GM19099 (cell line): Measurements from ENCODE around the gene FAF2.

Source experiments
- POLR2A ChIP-seq: IDR thresholded peaks from 3 replicates; pipeline ENCODE4 v1.6.1; 2011; ENCODE audit warnings: low read depth; ENCODE audit not compliant: insufficient read length; ENCODE audit errors: extremely low read depth

Gene FAF2

DNA sequence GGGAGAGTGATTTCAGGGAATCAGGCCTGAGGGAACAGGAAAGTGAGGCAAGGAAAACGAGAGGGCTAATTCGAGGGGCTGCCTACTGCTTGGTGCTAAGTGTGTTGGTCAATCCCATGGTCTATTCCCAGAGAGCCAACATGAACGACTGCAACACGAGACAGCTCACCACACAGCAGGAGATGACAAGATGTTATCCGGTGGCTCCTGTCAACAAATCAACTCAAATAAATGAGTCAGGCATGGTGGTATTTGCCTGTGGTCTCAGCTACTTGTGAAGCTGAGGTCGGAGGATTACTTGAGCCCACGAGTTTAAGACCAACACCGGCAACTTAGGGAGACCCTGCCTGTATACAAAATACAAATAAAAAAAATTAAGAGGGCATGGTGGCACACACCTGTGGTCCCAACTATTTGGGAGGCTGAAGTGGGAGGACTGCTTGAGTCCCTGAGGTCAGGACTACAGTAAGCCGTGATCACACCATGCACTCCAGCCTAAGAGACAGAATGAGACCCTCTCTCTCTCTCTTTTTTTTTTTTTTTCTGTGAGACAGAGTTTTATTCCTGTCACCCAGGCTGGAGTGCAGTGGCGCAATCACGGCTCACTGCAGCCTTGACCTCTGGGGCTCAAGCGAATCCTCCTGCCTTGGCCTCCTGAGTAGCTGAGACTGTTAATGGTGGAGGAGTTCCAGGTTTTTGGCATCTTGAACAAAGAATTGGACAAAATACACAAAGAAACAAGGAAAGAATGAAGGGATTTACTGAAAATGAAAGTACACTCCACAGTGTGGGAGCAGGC is 9.0 kb upstream of the FAF2 start:
- TF ChIP-seq POLR2A = no peak

DNA sequence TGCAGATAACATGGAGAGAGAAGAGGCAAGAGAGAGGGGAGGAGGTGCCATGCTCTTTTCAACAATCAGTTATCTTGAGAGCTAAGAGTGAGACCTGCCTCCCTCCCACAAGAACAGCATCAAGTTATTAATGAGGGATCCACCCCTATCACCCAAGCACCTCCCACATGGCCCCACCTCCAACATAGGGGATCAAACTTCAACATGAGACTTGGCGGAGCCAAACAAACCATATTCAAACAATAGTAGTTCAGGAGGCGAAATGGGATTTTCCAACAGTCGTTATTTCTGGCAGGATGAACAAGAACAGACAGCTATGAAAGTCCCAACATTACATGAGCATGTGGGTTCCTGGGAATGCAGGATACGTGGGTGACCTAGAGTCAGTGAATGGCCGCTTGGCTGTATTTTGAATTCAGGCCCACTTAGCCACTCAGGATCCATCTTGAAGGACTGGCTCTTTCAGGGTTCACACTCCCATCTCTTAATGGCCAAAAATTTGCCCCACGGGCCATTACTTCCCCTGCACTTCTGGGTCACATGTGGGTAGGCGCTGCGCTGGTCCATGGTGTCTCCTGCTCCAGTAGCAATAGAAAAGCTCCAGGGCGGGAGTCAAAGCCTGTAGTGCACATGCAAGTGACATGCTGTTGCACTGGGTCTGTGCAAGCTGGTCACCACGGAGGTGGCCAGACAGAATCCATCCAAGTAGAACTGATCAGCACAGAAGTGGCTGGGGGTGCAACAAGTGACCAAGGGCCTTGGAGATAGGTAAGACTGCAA is 7.1 kb upstream of the FAF2 start:
- no peak for TF ChIP-seq POLR2A

DNA sequence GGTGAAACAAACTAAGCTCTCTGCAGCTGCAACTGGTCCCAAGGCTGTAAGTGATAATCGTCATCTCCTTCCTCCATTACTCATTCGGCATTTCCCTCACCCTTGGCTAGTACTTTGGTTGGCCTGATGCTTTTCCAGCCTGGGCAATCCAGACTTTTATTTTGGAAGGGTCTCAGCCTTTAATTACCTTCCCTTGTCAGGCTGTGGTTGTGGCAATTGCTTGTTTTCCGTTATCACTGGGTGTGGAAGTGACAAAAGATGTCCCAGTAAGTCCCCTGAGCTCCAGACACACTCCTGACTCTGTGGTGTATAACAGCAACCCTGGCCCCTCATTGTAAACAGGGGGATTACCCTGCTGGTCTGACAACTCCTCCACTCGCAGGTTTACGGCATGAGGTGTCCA is 6.3 kb upstream of the FAF2 start:
- TF ChIP-seq POLR2A = no peak

DNA sequence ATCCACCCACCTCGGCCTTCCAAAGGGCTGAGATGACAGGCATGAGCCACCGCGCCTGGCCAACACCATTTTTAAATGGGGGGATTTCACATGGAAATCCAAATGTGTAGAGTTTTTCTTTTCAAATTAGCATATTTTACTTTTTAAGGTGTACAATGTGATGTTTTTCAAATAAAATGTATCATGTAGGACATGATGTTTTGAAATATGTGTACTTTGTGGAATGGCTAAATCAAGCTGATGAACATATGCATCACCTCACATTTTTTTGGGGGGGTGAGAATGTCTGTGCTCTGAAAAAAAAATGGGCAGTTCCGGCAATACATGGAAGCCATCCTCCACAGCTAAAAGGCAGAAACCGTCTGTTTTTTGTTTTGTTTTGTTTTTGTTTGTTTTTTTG is 3.4 kb upstream of the FAF2 start:
- no peak for TF ChIP-seq POLR2A

DNA sequence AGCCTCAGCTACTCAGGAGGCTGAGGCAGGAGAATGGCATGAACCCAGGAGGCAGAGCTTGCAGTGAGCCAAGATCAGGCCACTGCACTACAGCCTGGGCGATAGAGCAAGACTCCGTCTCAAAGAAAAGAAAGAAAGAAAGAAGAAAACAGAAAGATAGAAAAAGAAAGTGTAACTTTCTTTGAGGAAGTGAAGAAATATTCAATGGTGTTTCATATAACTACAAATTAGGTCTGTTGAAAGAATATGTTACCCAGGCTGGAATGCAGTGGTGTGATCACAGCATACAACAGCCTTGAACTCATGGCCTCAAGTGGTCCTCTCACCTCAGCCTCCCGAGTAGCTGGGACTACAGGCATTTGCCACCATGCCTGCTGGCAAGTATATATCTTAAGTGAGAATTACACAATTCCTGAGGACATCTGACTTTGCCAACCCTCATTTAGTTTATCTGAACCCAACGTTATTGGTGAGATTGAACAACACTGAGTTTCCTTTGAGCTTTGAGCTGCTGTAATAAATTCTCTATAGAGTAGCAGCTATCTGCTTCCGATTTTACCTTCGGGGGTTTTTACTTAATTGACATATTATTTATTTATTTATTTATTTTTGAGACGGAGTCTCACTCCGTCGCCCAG is 2.0 kb upstream of the FAF2 start:
- no peak for TF ChIP-seq POLR2A

DNA sequence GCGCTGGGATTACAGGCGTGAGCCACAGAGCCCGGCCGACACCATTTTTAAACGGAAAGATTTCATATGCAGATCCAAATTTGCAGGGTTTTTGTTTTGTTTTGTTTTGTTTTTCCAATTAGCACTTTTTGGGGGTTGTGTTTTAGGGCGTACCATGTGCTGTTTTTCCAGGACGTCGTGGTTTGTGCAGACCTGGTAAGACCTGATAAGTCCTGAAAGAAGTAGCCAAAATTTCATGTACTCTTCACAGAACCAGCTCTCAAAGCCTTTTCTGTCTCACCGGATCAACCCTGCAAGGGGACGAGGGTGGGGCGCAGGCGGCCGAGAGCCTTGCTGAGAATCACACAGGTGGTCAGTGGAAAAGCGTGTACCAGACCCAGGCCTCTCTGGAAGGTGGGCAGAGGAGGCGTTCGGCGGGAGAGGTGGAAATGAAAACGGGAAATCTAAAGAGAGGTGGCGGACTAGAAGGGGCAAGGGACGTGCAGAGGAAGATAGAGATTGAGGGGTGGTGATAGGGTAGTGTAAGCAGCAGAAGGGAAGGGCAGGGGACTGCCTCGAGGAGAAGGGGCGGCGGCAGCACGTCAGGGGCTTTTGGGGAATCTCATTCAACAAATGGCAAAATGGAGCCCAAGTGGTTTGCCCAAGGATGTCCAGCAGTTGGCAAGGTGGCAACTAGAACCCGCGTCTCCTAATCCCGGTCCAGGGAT is 1.1 kb upstream of the FAF2 start:
- no peak for TF ChIP-seq POLR2A

DNA sequence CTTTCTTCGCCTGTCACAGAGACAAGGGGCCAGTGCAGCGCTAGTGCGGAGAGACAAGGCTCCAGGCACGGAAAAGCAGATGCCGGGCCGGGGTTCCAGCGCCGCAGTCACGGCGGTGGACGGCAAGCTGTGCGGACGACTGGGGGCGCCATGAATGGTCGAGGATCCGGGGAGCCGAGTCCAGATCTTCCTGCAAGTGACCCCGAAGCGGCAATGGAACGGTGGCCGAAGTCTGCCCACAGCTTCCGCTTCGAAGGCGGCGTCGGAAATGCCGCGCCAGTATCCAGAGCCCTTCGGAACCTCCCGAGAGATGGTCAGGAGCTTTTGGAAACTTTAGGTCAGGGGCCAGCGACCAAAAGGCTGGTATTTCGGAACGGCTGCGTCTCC is 601 bp upstream of the FAF2 start:
- no peak for TF ChIP-seq POLR2A

DNA sequence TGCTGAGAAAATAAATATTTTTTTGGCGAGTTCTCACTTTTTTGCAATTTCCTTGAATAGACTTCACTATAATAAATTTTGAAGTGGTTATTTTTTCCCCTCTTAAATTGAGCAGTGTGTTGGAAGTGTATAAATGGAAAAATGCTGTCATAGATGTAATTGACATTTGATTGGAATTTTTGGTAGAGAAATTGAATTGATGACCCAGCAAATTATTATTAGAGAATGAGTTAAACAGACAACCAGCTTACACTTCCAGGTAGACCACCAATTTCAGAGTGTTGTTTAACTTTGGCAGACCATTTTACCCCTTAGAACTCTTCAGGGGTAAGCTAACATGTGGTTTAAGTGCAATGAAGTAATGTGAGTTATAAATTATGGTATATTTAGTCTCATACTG is 1.9 kb downstream of the FAF2 start:
- TF ChIP-seq POLR2A = no peak

DNA sequence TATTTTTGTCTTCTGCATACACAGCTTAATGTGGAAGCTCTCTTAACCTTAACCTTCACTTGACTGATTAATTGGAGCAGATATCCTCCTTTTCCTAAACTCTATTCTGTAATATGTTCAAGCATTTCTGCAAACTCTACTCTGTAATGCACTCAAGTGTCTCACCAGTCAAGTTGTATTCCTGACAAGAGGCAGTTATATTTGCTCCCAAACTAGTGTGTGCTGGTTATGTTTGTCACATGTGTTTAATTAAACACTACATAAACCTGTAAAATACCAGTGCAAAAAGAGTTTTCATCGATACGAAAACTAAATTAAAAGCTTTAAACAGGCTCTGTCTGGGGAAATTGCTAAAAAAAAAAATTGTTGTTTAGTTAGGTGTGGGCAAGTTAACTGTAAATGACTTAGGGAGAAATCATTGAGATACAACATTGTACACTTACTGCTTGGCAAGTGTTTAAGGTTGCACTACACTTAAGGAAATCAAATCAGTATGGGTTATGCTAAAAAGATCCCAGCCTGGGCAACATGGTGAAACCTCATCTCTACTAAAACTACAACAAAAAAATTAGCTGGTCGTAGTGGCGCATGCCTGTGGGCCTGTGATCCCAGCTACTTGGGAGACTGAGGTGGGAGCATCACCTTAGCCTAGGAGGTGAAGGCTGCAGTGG is 6.7 kb downstream of the FAF2 start:
- no peak for TF ChIP-seq POLR2A

DNA sequence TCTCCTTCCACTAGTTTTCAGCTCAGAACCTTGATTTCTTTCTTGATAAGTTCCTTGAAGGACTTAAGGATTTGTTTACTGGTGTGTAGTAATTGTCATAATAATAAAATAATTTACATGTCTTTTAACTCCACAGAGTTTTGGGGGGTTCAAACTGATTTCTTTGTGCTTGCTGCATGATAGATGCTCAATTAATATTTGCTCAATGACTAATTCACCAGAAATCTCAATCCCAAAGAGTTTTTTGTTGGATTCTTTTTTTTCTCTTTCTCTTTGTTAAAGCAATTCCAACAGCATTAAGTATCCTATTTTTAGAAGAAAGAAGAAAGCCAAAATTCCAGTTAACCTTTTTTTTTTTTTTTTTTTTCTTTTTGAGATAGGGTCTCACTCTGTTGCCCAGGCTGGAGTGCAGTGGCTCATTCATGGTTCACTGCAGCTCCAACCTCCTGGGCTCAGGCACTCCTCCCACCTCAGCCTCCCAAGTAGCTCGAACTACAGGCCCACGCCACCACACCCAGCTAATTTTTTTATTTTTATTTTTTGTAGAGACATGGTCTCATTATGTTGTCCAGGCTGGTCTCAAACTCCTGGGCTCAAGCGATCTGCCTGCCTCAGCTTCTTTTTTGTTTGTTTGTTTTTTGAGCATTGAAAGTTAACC is 10.8 kb downstream of the FAF2 start:
- TF ChIP-seq POLR2A = no peak

DNA sequence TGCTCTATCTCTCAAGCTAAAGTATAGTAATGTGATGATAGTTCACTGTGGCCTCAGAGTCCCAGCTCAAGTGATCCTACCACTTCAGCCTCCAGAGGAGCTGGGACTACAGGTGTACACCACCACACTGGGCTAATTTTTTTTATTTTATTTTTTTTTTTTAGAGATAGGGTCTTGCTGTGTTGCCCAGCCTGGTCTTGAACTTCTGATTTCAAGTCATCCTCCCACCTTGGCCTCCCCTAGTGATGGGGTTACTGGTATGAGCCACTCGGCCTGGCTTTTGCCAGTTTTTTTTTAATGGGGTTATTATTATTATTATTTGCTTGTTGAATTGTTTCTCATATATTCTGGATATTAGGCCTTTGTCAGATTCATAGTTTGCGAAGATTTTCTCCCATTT is 13.2 kb downstream of the FAF2 start:
- TF ChIP-seq POLR2A = no peak

DNA sequence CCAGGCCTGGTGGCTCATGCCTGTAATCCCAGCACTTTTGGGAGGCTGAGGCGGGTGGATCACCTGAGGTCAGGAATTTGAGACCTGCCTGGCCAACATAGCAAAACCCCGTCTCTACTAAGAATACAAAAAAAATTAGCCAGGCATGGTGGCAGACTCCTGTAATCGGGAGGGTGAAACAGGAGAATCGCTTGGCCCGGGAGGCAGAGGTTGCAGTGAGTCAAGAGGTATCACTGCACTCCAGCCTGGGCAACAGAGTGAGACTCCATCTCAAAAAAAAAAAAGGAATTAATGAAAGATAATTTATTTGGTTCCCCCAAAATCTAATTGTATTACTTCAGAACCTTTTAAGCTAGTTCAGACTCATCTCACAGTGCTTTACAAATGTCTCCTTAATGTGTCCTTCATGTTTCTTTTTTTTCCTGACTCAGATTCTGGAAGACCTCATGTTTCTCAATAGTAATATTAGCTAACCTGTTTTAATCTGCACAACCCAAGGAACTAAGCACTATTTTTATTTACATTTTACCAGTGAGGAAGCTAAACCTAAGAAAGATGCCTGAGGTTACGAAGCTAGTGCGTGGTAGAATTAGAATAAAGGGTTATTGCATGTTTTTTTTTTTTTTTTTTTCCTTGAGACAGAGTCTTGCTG is 15.1 kb downstream of the FAF2 start:
- no peak for TF ChIP-seq POLR2A

DNA sequence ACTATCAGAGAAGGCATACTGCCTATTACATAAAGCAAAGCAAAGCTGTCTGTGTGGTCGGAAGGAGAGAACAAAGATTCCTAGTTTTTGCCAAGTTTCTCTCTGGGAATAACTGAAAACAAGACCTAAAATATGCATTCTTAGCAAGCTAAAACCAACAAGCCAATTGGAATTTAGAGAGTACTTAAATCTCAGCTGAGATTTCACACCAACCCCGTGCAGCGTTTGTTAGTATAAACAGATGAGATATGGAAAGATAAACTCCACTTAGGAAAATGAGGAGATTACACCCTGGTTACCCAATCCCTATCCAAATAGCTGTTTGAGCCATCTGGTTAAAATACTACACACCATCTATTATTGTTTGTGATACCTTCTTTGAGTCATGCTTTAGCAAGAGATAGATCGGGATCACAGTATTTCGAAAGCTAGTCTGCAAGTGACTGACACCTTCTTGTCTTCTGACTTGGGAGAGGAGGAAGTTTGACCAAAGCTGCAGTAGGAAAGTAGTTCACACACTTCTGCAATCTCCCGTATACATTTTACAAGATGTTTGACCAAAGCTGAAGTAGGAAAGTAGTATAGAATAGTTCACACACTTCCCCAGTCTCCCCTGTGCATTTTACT is 18.2 kb downstream of the FAF2 start:
- no peak for TF ChIP-seq POLR2A

DNA sequence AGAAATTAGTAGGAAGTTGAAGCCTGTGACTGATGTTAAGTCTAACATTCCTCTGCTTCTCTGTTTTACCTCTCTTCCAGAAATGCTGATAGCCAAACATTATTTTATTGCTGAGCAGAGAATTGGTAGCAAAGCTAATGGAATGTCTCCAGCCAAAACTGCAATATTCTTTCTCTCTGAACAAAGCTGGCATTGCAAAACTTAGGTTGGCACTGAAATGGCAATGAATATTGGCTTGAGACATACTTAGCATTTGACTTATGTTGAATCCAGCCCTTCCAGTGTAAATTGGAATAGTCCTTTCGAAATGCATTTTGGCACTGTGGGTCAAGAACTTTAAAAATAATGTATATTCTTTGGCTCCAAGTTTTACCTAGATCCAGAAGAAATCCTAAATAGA is 21.1 kb downstream of the FAF2 start:
- TF ChIP-seq POLR2A = no peak

DNA sequence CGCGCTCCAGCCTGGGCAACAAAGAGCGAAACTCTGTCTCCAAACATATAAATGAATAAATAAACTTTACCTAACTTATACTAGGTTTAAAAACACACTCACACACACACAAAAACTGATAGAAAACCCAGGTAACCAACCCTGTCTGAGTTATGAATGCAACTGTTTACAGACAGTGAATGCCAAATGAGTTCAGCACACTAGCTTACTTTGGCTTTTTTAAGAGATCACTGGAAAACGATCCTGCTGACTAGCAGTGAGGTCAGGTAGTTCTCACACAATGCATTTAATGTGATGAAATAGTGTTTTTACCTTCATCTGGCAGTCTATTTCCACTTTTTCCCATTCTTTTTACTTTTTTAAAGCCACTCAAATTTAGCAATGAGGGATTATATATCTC is 22.4 kb downstream of the FAF2 start:
- no peak for TF ChIP-seq POLR2A
